Neuronal stem cell (in vitro differentiated cells): ENCODE data around the gene COMP.

Source experiments
- DNase-seq: peaks from one replicate; pipeline ENCODE4 v3.0.0-alpha.2; 2013; ENCODE audit warnings: low spot score
- H2AFZ ChIP-seq: one replicate; pipeline ENCODE4 v1.6.1; 2013; ENCODE audit warnings: mild to moderate bottlenecking, low read length, inconsistent platforms
- H2AK5ac ChIP-seq: 2 replicates; pipeline ENCODE4 v1.6.1; 2013; ENCODE audit warnings: low read depth, mild to moderate bottlenecking, inconsistent platforms, low read length, moderate library complexity, mixed read lengths
- H2BK120ac ChIP-seq: 2 replicates; pipeline ENCODE4 v1.6.1; 2013; ENCODE audit warnings: low read depth, mild to moderate bottlenecking, inconsistent platforms, low read length, moderate library complexity, mixed read lengths
- H2BK12ac ChIP-seq: one replicate; pipeline ENCODE4 v1.6.1; 2013; ENCODE audit warnings: low read length, inconsistent platforms
- H2BK15ac ChIP-seq: 2 replicates; pipeline ENCODE4 v1.6.1; 2013; ENCODE audit warnings: mild to moderate bottlenecking, low read length, inconsistent platforms, mixed read lengths
- H2BK5ac ChIP-seq: one replicate; pipeline ENCODE4 v1.6.1; 2013; ENCODE audit warnings: inconsistent platforms, mild to moderate bottlenecking, low read length, moderate library complexity
- H3K14ac ChIP-seq: one replicate; pipeline ENCODE4 v1.6.1; 2013; ENCODE audit warnings: low read length, inconsistent platforms
- H3K18ac ChIP-seq: 2 replicates; pipeline ENCODE4 v1.6.1; 2013; ENCODE audit warnings: low read length, inconsistent platforms
- H3K23ac ChIP-seq: 2 replicates; pipeline ENCODE4 v1.6.1; 2013; ENCODE audit warnings: low read depth, mild to moderate bottlenecking, mixed read lengths, low read length, inconsistent platforms; ENCODE audit not compliant: poor library complexity
- H3K27ac ChIP-seq: replicated peaks from 3 replicates; pipeline ENCODE4 v1.5.1; 2013; ENCODE audit warnings: low read length, inconsistent platforms
- H3K27me3 ChIP-seq, 3 experiments: 2 replicates each; pipeline ENCODE4 v1.6.1; 2013; ENCODE audit warnings: low read length in 3 of 3, mild to moderate bottlenecking in 2 of 3, inconsistent platforms in 1 of 3, low read depth in 1 of 3, mixed read lengths in 1 of 3, moderate library complexity in 1 of 3; ENCODE audit not compliant: control insufficient read depth in 3 of 3, insufficient read depth in 3 of 3
- H3K36me3 ChIP-seq, 2 donors: replicated peaks in 1 of 2; 2 replicates each; pipeline ENCODE4 v1.6.1; 2013; ENCODE audit warnings: low read length in 2 of 2; ENCODE audit not compliant: control insufficient read depth in 2 of 2, insufficient read depth in 2 of 2
- H3K4ac ChIP-seq: 2 replicates; pipeline ENCODE4 v1.6.1; 2013; ENCODE audit warnings: inconsistent platforms, mild to moderate bottlenecking, low read length, moderate library complexity
- H3K4me1 ChIP-seq, 2 donors: 1 replicate in 1 of 2; 2 replicates in 1 of 2; pipeline ENCODE4 v1.6.1; 2013; ENCODE audit warnings: low read length in 2 of 2, low read depth in 1 of 2; ENCODE audit not compliant: control insufficient read depth in 2 of 2, insufficient read depth in 1 of 2
- H3K4me2 ChIP-seq: one replicate; pipeline ENCODE4 v1.6.1; 2013; ENCODE audit warnings: mild to moderate bottlenecking, low read length, inconsistent platforms; ENCODE audit not compliant: insufficient read depth, poor library complexity, severe bottlenecking
- H3K4me3 ChIP-seq, 2 donors: 2 replicates each; pipeline ENCODE4 v1.5.1; 2013; ENCODE audit warnings: low read length in 2 of 2, mild to moderate bottlenecking in 2 of 2, inconsistent platforms in 1 of 2, moderate library complexity in 1 of 2
- H3K79me1 ChIP-seq: one replicate; pipeline ENCODE4 v1.6.1; 2013; ENCODE audit warnings: low read depth, mild to moderate bottlenecking, inconsistent platforms, low read length, moderate library complexity
- H3K9ac ChIP-seq: one replicate; pipeline ENCODE4 v1.6.1; 2013; ENCODE audit warnings: mild to moderate bottlenecking, low read depth, low read length, inconsistent platforms; ENCODE audit not compliant: poor library complexity
- H3K9me3 ChIP-seq, 2 donors: replicated peaks in 1 of 2; 2 replicates each; pipeline versions ENCODE3 to v1.6.1; 2013; ENCODE audit warnings: low read length in 2 of 2, mild to moderate bottlenecking in 2 of 2, inconsistent platforms in 1 of 2, low read depth in 1 of 2, mixed read lengths in 1 of 2, moderate library complexity in 1 of 2; ENCODE audit not compliant: control insufficient read depth in 2 of 2, insufficient read depth in 1 of 2
- H4K8ac ChIP-seq: one replicate; pipeline ENCODE4 v1.6.1; 2013; ENCODE audit warnings: low read depth, mild to moderate bottlenecking, inconsistent platforms, low read length, moderate library complexity
- H4K91ac ChIP-seq: one replicate; pipeline ENCODE4 v1.6.1; 2013; ENCODE audit warnings: low read length, low read depth, mild to moderate bottlenecking, inconsistent platforms; ENCODE audit not compliant: poor library complexity
- WGBS, 2 donors: extraction: QIAGEN DNeasy Blood & Tissue Kit; methylation state at CpG; one replicate each; pipeline ENCODE4 v1.1.7; 2013; ENCODE audit warnings: missing lambda C conversion rate in 2 of 2, mixed read lengths in 1 of 2; ENCODE audit not compliant: insufficient read length in 2 of 2, insufficient replicate concordance in 1 of 2; ENCODE audit errors: extremely low coverage in 2 of 2; 5-methylcytosine and 5-hydroxymethylcytosine counted together

The COMP gene

GRCh38 chr19:18831524-18832305 lies 40.6 kb upstream of the COMP start, which contains the start of gene UPF1:
UPF1 (plus strand) TSS chr19:18831959; CDS start chr19:18832210, 251 bp downstream.
- Histone ChIP-seq H3K18ac (peak within 1 kb of the TSS; percentile 98), H3K36me3 (peaks cover 7 to 30% of the 10 kb centered on the region in 2 donors), H2AK5ac (peak within 1 kb of the TSS; percentile 97), H4K91ac (peak within 1 kb of the TSS; percentile 85), H2AFZ (peak within 1 kb of the TSS; percentile 99), H2BK5ac (peak within 1 kb of the TSS; percentile 66), H3K9me3 (peaks cover 0 to 5% of the 10 kb centered on the region in 2 donors), H4K8ac (no peak within 1 kb of the TSS), H3K79me1 (peaks cover 15% of the 10 kb centered on the region), H3K4me2 (peak within 1 kb of the TSS; percentile 98), H3K27ac (no peak within 1 kb of the TSS), H3K4ac (no peak within 1 kb of the TSS), H3K14ac (peak within 1 kb of the TSS; percentile 98), H3K4me1 (peaks cover 12 to 20% of the 10 kb centered on the region in 2 donors), H3K23ac (peak within 1 kb of the TSS; percentile 93), H2BK15ac (no peak within 1 kb of the TSS), H3K27me3 (peaks cover 0 to 6% (median 0%) of the 10 kb centered on the region in 3 experiments), H2BK120ac (peak within 1 kb of the TSS; percentile 61), H2BK12ac (no peak within 1 kb of the TSS), H3K4me3 (peak within 1 kb of the TSS; percentile 81 to 99), H3K9ac (peak within 1 kb of the TSS; percentile 99)
- peak; percentile 93 for DNase-seq
- no CpG with 5 or more reads among the region's 96 CpGs for WGBS, 2 donors

DNA sequence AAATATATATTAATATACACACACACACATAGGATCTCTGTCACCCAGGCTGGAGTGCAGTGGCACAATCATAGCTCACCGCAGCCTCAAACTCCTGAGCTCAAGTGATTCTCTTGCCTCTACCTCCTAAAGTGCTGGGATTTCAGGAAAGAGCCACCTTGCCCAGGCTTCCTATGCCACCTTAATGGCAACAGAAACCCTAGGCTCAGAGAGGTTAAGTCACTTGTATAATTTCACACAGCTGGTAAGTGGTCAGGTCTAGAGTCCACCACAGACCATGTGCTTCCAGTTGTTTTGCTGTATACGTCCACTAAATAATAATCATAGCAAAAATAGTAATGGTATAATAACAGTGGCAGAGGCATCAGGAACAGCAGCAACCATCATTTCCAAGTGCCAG lies 39.4 kb upstream of the COMP start:
- H3K4me3 ChIP-seq: no peak overlapping the region
- peaks cover 0 to 6% (median 0%) of the 10 kb centered on the region in 3 experiments for H3K27me3 ChIP-seq
- no peak overlapping the region for H4K91ac ChIP-seq
- peaks cover 5 to 20% of the 10 kb centered on the region in 2 donors for H3K36me3 ChIP-seq
- no peak overlapping the region for H2BK12ac ChIP-seq
- H3K4me1 ChIP-seq: peaks cover 12 to 20% of the 10 kb centered on the region in 2 donors
- H3K79me1 ChIP-seq: peaks cover 12% of the 10 kb centered on the region
- H2BK120ac ChIP-seq: no peak overlapping the region
- H2AK5ac ChIP-seq: no peak overlapping the region
- H2AFZ ChIP-seq: no peak overlapping the region
- no peak overlapping the region for H3K4me2 ChIP-seq
- no peak for DNase-seq
- H2BK5ac ChIP-seq: no peak overlapping the region
- H3K23ac ChIP-seq: no peak overlapping the region
- peaks cover 0 to 5% of the 10 kb centered on the region in 2 donors for H3K9me3 ChIP-seq
- no peak overlapping the region for H3K18ac ChIP-seq
- no peak overlapping the region for H2BK15ac ChIP-seq
- no peak overlapping the region for H3K27ac ChIP-seq
- whole genome bisulfite sequencing, 2 donors: no CpG with 5 or more reads among the region's 2 CpGs
- no peak overlapping the region for H4K8ac ChIP-seq
- no peak overlapping the region for H3K9ac ChIP-seq
- H3K14ac ChIP-seq: no peak overlapping the region
- H3K4ac ChIP-seq: no peak overlapping the region

DNA sequence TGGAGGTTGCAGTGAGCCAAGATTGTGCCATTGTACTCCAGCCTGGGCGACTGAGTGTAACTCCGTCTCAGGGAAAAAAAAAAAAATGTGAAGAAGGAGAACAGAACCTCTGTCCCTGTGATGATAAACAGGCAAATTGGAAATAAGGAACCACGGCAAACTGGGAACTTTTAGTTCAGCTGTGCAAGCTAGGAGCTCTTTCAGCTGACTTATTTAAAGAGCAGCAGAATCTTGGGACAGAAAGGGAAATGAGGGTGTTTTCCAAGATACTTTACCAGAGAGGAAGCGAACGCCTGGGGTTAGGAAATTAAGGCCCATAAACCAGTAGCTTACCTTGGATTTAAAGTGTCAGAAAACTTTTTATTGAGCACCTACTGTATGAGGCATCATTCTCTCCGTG lies 37.7 kb upstream of the COMP start:
- peaks cover 0 to 6% (median 0%) of the 10 kb centered on the region in 3 experiments for H3K27me3 ChIP-seq
- no peak overlapping the region for H2BK15ac ChIP-seq
- H2AK5ac ChIP-seq: no peak overlapping the region
- H3K27ac ChIP-seq: no peak overlapping the region
- no peak overlapping the region for H3K4me3 ChIP-seq
- H2BK5ac ChIP-seq: no peak overlapping the region
- no peak overlapping the region for H3K9ac ChIP-seq
- peaks cover 6 to 12% of the 10 kb centered on the region in 2 donors for H3K4me1 ChIP-seq
- peaks cover 0 to 5% of the 10 kb centered on the region in 2 donors for H3K9me3 ChIP-seq
- no peak overlapping the region for H2BK12ac ChIP-seq
- no peak overlapping the region for H4K91ac ChIP-seq
- H3K23ac ChIP-seq: no peak overlapping the region
- no peak overlapping the region for H3K4ac ChIP-seq
- H3K79me1 ChIP-seq: peaks cover 12% of the 10 kb centered on the region
- no peak overlapping the region for H3K4me2 ChIP-seq
- peaks cover 0 to 4% of the 10 kb centered on the region in 2 donors for H3K36me3 ChIP-seq
- DNase-seq: no peak
- no peak overlapping the region for H2BK120ac ChIP-seq
- no CpG with 5 or more reads among the region's 6 CpGs for WGBS, 2 donors
- H4K8ac ChIP-seq: no peak overlapping the region
- H2AFZ ChIP-seq: no peak overlapping the region
- no peak overlapping the region for H3K18ac ChIP-seq
- no peak overlapping the region for H3K14ac ChIP-seq

DNA sequence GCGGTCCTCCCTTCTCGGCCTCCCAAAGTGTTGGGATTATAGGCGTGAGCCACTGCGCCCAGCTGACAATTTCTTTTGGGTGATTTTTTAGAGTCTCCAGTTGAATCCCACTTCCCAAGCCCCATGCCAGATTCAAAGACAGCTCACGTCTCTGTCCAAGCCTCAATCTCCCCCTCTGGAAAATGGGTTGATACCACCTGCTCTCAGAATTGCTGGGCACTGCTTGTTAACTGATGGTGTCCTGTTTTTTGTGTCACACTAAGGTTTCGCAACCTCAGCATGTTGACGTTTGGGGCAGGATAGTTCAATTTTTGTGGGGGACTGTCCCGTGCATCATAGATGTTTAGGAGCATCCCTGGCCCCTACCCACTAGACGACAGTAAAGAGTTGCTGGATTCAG lies 26.5 kb upstream of the COMP start:
- Histone ChIP-seq H3K27ac (no peak overlapping the region), H2BK5ac (no peak overlapping the region), H3K79me1 (no peaks in the 10 kb centered on the region), H4K91ac (no peak overlapping the region), H4K8ac (no peak overlapping the region), H3K23ac (no peak overlapping the region), H3K36me3 (no peaks in the 10 kb centered on the region), H3K4ac (no peak overlapping the region), H2AFZ (no peak overlapping the region), H2AK5ac (no peak overlapping the region), H3K9ac (no peak overlapping the region), H2BK120ac (no peak overlapping the region), H3K14ac (no peak overlapping the region), H3K4me2 (no peak overlapping the region), H3K9me3 (no peaks in the 10 kb centered on the region), H3K4me3 (no peak overlapping the region), H2BK15ac (no peak overlapping the region), H3K4me1 (no peaks in the 10 kb centered on the region), H3K18ac (no peak overlapping the region), H3K27me3 (peaks cover 0 to 17% (median 0%) of the 10 kb centered on the region in 3 experiments), H2BK12ac (no peak overlapping the region)
- no peak for DNase-seq
- WGBS, 2 donors: no CpG with 5 or more reads among the region's 9 CpGs
